Astrocyte of the cerebellum (primary cell): Measurements from ENCODE around the gene TMEM218.

ENCODE experiments used
- DNase-seq: peaks from one replicate; pipeline ENCODE4 v3.0.0-alpha.2; 2011; ENCODE audit warnings: low read depth
- H3K4me3 ChIP-seq: 2 replicates; pipeline ENCODE4 v1.5.1; 2011; ENCODE audit warnings: mild to moderate bottlenecking, low read depth, low read length, moderate library complexity
- in situ Hi-C: cut with HindIII; loops from 2 replicates; pipeline ENCODE4 v1.10.0; 2017; ENCODE audit warnings: low sequenced_read_pairs
- TF ChIP-seq, protein P1 (sequence below): IDR thresholded peaks from 2 replicates; pipeline ENCODE4 v1.5.1; 2012; ENCODE audit warnings: low read length, low read depth, moderate library complexity, mild to moderate bottlenecking; ENCODE audit errors: missing control alignments

The TMEM218 gene

DNA sequence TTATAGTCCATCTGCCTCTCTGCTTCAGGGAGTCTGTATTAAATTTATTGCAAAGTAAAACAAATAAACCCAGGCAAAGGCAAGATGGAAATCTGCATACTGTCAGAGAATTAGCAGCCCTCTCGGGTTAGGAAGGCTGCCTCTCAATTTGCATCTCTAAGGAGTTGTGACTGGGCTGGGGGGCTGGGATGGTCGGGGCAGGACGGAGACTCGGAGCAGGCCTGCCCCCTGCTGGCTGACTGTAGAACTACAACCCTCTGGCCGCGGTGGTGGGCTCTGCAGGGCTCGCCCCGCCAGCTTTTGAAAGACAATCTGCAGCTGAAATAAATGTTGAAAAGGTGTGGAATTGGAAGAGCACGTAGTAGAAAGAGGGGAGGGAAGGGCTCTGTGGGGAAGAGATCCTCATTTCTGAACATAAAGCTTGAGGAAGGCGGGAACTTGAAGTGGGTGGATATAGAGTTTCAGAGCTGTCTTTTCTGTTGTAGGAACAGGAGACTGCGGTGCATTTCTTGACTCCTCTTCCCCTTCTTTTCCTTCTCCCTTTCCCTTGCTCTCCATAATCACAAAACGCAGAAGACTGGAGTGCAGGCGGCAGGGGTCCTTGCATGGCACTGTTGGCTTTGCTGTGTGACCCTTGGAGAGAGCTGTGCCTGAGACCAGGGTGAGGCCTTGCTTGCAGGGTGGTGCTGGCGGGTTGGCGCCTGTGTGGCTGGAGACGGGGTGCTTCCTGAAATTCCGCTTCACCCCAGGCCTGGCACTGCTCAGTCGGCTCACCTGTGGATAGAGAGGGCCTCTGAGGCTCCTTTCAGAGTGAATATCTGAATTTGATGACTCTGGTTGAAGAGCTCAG is 30.5 kb upstream of the TMEM218 start:
- in situ Hi-C loops, result no loop called here
- TF ChIP-seq, protein P1, sequence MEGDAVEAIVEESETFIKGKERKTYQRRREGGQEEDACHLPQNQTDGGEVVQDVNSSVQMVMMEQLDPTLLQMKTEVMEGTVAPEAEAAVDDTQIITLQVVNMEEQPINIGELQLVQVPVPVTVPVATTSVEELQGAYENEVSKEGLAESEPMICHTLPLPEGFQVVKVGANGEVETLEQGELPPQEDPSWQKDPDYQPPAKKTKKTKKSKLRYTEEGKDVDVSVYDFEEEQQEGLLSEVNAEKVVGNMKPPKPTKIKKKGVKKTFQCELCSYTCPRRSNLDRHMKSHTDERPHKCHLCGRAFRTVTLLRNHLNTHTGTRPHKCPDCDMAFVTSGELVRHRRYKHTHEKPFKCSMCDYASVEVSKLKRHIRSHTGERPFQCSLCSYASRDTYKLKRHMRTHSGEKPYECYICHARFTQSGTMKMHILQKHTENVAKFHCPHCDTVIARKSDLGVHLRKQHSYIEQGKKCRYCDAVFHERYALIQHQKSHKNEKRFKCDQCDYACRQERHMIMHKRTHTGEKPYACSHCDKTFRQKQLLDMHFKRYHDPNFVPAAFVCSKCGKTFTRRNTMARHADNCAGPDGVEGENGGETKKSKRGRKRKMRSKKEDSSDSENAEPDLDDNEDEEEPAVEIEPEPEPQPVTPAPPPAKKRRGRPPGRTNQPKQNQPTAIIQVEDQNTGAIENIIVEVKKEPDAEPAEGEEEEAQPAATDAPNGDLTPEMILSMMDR, result peak; percentile 95
- DNase-seq, result no peak
- no peak overlapping the region for H3K4me3 ChIP-seq

DNA sequence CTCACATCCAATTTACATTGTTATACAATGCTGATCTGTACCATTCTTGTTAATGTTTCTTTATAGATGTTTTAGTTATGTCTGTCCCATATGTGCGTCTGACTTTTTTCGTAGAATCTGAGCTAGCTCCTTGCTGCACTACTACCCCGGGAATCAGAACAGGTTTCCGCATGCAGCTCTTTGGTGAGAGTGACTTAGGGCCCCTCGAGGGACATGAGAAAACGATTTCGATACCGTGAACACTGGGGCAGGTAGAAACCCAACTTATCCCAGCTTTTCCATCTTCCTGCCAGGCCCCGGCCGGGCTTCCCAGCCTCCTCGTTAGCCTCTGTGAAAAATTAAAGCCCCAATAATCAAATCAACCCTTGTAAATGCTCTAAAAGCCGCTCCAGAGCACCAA is 29.8 kb upstream of the TMEM218 start:
- DNase-seq, result no peak
- no peak overlapping the region for H3K4me3 ChIP-seq
- TF ChIP-seq, protein P1, result no peak
- in situ Hi-C loops, result no loop called here

DNA sequence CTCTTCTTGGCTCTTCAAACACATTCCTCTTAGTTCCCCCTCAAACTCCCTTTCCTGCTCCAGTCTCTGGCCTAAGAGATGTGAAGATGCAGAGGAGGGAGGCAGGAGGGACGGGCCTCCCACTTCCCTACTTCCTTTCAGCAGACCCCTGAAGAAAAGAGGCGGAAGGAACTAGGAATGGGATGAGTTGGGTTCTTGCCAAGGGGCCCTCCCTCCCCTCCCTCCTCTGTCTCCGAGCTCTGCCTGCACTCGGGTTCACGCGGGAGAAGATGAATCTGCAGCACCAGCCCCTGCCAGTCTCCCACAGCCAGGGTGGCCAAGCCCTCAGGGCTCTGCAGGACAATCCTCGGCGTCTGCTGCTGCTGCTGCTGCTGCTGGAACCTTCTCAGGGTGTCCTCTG is 28.8 kb upstream of the TMEM218 start:
- DNase-seq, result no peak
- TF ChIP-seq, protein P1, result no peak
- no peak overlapping the region for H3K4me3 ChIP-seq
- in situ Hi-C loops, result no loop called here

DNA sequence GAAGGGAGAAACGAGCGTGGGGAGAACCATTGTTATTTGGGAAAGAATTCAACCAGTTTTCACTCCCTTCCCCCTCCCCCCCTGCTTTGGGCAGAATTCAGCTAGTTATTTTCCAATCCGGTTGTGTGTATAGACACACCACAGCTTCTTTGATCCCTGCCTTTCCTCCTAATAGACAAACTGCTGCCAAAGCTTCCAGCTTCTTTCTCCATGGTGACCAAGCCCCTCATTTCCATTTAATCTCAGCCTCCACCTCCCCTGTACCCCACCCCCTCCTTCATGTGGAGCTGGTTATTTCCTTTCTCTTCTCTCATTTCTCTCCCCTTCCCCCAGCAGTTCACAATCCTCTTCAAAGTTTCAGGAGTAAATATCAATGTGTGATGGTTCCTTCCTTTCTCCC is 28.4 kb upstream of the TMEM218 start:
- in situ Hi-C loops, result no loop called here
- TF ChIP-seq, protein P1, result no peak
- H3K4me3 ChIP-seq, result no peak overlapping the region
- DNase-seq, result no peak

DNA sequence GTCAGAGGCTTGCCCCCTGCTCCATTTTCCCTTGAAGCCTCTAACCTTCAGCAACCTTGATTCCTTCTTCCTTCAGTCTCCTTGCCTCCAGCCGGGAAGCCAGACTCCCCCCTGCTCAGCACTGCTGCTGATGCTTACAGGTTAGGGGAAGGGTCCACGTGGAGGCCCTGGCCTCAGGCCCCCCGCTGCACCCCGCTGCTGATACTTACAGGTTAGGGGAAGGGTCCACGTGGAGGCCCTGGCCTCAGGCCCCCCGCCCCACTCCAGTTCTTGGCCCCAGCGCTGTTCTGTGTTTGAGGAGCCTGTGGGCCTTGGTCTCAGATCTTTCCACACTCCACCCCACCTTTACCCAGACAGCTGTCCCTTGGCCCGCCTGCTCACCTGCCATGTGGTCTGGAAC is 27.5 kb upstream of the TMEM218 start:
- TF ChIP-seq, protein P1, result no peak
- DNase-seq, result no peak
- no peak overlapping the region for H3K4me3 ChIP-seq
- in situ Hi-C loops, result no loop called here

DNA sequence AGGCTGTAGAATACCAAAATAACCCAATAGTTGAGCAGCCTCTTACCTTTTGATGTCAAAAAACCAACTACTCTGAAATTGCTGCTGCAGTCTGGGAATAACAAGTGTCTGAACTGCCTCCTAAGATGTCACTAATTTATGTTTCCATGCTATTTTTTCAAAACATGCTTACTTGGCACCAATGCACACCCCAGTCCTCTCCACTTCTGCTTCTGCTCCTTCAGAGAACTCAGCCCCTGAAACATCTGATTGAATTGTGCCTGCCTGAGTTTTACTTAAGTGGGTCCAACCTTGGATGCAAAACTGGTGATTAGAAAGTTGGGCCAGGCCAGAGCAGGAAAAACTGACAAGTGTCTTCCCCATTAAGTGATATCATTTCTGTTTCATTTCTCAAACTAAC is 24.6 kb upstream of the TMEM218 start:
- in situ Hi-C loops, result no loop called here
- no peak for DNase-seq
- TF ChIP-seq, protein P1, result no peak
- no peak overlapping the region for H3K4me3 ChIP-seq
